NCI-H146 (cell line): ENCODE measurements around the gene C11orf24.
"Not testable (repeated sequence)": the region's sequence is repeated elsewhere in the genome, so short reads cannot be mapped to it uniquely, and the experiment has no call there.

ENCODE experiments used
- DNase-seq: peaks from one replicate; lab custom pipeline; 2025; lab: John Stamatoyannopoulos, UW

Gene C11orf24

DNA sequence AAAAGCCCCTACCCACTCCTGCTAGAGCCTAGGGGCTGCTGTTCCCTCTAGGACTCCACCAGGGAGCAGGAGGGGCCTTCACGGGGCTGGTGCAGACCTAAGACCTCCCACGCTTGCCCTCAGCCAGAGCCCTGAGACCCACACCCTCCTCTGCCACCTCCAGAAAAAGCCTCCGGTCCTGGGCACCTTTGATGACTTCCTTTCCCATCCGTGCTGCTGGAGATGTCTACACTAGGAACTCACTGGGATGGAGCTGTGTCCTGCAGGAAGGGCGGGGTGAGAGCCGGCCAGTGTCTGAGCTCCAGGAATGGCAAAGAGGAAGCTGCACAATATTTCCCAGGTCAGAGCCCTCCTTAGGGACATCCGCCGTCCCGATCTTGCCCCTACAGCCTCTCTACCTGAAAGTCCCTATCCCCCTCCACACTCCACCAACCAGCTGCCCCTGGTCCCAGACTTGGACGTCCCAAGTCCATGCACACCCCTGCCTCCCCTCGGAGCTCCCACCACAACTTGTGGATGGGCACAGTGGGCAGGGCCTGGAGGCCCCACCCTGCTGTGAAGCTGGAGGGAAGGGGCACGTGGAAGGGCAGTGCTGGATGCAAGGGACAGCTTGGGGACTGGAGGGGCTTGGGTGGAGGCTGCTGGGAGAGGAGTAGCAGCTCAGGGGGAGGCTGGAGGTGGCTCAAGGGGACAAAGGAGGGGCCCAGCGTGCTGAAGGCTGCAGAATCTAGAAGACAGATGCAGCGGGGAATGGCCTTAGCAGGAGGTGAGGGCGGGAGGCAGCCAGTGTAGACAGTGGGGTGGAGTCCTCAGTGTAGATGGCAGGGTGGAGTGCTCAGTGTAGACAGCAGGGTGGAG is 27.1 kb upstream of the C11orf24 start:
- no peak for DNase-seq

DNA sequence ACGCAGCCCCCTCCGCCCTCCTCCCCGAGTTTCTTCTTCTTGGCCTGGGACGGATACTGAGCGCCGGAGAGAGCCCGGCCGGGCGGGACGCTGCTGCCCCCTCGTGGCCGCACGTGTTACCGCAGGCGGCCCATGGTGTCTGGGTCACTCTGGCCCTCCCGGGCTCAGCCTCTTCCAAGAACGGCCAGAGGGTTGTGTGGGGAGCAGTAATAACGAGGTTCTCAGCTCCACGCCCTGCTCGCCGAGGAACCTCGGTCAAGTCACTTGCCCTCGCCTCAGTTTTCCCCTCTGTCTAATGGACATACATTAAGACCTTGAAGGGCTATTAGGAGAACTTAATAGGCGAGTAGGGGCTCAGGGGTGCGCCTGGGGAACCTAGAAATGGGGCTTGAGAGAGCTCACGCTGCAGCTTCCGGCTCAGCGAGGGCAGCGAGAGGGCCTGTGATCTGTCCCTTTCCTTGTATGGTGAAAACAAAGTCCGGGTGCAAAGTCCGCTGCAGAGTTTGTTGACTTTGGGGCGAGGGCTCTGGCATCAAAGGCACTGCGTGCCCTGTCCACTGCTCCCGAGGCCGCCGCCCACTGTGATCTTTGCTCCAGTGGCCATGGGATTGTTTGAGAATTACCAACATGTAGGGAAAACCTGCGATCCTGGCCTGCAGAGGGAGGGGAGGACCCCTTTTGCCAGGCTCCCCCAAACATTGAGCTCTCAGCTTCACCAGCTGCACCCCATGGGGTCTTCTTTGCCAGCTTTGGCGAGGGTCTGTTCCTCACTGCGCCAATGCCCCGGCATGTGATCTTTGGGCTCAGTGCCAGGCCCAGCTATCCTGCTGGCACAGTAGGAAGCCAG is 26.3 kb upstream of the C11orf24 start:
- DNase-seq: peak; percentile 55

DNA sequence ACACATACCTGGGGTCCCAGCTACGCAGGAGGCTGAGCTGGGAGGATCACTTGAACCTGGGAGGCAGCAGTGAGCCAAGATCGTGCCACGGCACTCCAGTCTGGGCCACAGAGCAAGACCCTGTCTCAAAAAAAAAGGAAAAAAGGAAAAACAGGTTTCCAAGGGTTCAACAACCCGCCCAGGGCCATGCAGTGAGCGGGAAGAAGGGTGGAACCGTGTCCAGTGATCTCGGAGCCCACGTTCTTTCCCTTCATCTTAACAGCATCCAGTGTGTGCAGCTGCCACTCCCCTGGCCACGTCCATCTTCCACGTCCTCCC is 25.7 kb upstream of the C11orf24 start:
- no peak for DNase-seq

DNA sequence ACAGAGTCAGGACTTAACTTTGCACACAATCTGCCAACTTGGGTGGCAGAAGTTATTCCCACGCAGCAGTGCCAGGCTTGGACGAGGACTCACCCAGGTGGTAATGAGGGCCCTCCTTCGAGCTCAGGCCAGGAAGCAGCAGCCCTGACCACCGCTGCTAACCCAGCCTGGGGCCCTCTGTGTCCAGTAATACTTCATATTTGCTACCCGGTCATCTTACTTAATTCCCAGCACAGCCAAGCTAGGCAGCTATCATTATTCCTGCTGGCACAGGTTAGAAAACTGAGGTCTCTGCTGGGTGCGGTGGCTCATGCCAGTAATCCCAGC is 25.2 kb upstream of the C11orf24 start:
- no peak for DNase-seq

DNA sequence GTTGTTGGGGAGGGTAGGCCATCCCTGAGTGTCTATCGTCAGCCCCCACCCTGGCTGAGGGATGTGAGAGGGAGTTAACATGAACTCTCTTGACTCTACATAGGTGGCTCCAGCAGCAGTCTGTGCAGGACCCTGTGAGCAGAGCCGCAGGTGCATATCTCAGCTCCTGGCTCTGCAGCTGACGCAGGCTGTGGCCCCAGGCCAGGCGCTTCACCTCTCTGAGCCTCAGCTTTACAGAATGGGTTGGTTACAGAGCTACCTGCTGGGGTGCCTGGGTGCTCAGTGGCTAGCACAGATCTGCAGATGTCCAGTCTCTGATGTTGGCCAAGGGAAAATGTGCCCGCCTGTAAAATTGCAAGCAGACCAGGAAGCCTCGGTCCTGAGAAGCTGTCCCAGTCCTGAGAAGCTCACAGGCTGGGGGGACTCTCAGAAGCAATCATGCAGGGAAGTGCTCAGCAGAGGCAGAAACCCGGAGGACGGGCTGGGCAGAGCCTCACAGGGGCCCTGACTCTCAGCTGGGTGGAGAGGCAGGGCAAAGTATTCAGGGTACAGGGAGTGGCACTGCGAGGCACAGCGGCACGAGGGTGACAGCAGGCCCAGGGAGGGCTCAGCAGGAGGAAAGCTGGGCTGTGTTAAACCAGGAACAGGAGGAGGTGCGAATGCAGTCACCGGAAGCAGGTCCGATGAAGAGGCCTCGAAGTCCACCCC is 24.7 kb upstream of the C11orf24 start:
- no peak for DNase-seq

DNA sequence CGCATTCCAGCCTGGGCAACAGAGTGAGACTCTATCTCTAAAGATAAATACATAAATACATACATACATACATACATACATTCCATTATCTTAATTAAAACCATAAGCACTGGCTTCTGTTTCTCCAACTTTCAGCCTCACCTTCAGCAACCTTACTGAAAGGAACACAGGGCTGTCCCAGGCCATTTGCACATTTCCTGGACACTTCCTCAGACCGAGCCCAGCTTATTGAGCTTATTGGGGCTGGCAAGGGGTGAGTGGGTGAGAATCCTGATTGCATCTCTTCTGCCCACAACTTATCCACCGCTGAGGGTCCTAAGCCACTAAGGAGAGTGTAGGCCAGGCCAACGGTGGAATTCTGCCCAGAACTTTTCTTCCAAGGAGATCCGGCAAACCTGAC is 24.2 kb upstream of the C11orf24 start:
- no peak for DNase-seq

DNA sequence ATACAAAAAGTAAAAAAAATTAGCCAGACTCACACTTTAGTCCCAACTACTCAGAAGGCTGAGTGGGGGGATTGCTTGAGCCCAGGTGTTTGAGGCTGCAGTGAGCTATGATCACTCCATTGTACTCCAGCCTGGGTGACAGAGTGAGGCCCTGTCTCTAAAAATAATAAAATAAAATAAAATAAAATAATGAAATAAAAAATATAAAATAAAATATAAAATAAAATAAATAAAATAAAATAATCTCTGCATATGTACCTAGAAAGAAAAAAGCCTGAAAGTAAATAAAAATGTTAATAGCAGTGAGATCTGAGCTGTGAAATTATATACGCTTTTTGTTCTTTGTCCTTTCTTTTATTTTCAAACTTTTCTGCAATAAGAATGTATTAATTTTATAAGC is 23.5 kb upstream of the C11orf24 start:
- DNase-seq: no peak

DNA sequence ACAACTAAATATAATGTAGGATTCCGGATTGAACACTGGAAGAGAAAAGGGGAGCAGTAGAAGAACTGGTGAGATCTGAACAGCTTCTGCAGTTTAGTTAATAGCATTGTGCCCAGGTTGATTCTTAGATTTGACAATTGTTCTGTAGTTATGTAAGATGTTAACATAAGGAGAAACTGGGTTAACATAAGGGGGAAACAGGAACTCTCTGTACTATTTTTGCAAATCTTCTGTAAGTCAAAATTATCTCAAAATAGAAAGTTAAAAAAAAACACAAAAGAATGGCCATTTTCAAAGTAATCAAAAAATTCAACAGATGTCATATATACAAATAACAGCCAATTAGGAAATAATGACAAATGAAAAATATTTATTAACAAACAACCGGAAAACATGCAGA is 21.9 kb upstream of the C11orf24 start:
- no peak for DNase-seq

DNA sequence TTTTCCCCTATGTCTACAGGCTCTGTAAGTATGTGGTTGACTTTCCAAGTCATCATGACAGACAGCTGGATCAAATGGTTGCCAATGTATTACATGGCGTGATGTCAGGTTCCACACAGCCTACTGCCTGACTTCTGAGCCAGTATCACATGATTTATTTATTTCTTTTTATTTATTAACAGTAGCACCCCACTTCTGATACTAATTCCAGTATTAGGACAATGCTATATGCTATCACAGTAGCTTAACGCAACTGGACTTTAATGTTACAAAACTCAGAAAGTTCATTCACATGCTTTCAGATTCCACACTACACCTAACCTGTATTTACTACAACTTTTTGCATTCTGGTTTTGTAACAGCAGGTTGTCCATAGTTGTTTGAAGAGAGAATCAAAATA is 17.7 kb upstream of the C11orf24 start:
- no peak for DNase-seq

DNA sequence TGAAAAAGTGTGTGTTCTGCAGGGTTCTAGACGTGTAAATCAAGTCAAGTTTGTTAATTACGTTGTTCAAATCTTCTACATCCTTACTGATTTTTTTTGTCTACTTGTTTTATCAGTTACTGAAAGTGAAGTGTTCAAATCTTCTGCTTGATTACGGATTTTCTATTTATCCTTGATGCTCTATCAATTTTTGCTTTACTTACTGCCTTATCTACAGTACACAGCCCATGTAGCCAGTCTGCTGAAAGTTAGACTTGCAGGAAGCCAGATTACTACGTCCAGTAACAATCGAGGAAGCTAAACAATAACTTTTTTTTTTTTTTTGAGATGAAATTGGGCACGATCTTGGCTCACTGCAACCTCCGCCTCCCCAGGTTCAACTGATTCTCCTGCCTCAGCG is 15.6 kb upstream of the C11orf24 start:
- no peak for DNase-seq

DNA sequence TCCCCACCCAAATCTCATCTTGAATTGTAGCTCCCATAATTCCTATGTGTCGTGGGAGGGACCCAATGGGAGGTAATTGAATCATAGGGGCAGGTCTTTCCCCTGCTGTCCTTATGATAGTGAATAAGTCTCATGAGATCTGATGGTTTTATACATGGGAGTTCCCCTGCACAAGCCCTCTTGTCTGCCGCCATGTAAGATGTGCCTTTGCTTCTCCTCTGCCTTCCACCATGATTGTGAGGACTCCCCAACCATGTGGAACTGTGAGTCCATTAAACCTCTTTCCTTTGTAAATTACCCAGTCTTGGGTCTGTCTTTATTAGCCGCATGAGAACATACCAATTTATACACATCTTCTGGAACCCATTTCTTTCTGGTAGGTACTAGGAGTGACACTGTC is 12.8 kb upstream of the C11orf24 start:
- not testable (repeated sequence) for DNase-seq

DNA sequence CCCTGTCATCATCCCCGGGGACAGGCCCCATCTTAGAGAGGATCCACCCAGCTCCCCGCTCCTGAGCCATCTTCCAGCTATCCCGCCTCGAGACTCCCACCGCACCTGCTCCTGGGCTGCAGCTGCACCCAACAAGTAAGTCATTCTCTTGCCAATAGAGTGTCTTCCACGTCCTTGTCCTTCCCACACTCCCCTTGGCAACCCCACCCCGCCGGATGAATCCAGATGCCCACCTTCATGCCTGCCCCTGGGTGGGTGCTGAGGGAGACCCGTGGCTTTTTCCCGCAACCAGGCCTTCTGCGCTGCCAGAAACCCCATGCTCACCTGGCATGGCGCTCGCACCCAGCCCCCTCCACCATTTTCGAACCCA is 11.1 kb upstream of the C11orf24 start:
- DNase-seq: no peak

DNA sequence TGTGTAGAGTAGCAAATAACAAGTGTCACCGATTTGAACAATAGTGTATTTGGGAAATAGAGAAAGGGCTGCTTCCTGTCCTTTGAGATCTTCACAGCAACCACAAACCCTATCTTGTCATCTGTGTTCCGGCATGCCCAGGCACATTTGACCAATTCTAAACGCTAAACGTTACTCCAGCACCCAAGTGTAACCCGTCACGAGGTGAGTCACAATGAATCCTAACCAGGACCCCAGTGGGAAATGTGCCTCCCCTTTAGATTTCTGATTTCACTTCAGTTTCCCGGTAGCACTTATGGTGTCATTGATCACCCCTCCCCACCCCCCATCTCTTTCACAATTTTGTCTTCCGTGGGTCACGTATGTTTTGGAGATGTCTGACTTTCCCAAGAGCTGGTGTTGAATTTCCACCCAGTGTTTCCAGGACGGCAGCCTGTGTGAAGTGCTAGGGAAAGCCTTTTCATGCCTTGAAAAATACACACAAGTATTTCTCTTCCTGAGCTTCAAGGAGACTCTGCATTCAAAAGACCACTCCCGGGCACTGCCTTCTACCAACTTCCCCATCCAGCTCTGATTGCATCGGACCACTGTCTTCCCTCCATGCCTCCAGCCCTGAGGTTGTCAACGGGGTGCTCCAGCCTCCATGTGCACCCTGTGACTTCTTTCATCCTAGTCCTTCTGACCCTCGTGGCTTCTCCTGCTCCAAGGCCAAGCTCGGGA is 10.5 kb upstream of the C11orf24 start:
- DNase-seq: no peak

DNA sequence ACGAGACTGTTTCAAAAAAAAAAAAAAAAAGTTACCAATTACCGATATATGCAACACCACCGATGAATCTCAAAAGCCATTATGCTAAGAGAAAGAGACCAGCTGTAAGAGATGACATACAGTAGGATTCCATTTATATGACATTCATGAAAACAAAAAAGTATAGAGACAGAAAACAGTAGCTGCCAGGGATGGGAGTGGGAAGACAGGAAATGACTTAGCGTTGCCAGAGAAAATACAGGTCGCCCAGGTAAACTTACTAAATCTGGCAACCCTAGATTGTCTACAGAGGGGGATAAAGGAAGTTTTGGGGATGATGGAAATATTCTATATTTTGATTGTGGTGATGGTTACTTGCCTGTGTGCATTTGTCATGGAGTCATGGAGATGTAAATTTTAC is 7.9 kb upstream of the C11orf24 start:
- no peak for DNase-seq

DNA sequence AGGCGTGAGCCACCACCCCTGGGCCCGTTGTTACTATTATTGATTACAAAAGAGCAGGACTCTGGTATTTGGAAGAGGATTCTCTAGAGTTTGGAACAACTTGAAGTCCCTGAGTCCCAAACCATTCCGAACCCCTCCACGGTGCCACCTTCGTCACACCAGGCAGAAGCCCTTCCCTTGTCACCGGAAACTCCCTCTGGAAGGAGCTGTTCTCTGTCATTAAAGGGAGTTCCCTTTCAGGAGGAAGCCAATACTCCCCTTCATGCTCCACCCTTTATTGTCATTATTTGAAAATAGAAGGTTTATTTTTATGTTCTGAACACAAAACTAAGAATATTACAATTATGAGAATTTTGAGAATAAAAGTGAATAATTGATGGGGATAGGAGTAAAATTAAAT is 5.1 kb upstream of the C11orf24 start:
- no peak for DNase-seq

DNA sequence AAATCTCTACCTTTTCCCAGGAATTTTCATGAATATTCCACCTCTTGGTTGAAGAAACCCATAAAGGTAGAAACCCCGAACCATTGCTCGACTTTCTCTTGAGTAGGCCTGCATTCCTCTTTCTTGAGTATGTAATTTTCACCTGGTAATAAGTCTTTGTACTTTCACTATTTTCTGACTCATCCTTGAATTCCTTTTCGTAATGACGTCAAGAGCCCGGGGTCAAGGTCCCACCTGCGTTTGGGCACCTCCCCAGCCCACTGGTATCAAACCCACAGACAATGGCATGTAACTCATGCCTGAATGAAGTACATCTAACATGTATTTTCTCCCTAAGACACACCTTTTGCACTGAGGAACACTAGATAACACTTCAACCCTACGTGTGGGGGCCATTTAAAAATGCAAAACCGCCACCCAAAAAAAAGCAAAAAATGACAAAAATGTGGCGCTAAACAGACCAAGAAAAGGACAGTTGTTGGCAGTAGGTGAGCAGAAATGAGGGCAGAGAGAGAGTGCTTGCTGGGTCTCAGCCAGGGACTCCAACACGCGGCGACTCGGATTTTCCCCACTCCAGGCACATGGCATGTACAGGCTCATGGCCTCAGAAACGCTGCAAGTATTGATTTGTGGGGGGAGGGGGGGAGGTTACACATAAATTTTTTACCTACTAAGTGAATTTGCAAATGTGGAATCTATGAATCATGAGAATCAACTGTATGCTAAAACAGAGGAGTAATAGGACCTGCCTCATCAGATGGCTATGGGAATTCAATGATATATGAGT is 4.1 kb upstream of the C11orf24 start:
- DNase-seq: no peak

DNA sequence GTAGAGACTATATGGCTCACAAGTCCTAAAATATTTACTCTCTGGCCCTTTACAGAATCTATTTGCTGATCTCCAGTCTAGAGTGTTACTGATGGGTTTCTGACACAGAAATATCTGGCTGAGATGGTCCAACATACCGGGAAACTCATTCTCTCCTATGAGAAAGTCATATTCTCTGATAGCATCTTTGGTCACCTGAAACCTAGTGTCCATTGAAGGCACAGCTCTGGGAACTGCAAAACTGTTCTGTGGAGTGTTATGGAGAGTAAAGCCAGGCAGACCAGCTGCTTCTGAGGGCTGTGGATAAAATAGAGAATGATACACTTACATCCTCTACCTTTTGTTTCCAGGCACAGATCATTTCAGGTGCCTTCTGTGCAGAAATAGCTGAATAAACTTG is 2.5 kb upstream of the C11orf24 start:
- DNase-seq: no peak

DNA sequence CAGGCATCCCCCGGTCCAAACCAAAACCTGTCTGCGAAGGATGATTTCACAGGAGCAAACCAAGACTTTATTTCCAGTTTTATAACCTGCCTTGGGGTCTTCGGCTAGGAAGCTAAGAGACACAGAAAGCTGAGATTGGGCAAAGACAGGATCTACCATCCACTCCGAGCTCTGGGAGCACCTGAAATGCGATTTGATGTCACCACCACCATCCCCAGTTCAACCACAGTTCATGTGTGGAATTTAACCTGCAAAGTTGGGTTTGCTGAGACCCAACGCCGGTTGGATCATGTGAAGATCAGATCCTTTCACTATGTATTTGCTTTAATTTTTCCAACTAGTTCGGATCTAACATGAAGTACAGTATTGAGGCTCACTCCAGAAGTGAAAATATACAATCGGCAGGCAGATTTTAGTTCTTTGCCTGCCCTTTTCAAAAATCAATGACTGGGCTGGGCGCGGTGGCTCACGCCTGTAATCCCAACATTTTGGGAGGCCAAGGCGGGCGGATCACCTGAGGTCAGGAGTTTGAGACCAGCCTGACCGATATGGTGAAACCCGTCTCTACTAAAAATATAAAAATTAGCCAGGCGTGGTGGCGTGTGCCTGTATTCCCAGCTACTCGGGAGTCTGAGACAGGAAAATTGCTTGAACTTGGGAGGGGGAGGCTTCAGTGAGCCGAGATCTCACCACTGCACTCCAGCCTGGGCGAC is 1.4 kb upstream of the C11orf24 start:
- DNase-seq: no peak

DNA sequence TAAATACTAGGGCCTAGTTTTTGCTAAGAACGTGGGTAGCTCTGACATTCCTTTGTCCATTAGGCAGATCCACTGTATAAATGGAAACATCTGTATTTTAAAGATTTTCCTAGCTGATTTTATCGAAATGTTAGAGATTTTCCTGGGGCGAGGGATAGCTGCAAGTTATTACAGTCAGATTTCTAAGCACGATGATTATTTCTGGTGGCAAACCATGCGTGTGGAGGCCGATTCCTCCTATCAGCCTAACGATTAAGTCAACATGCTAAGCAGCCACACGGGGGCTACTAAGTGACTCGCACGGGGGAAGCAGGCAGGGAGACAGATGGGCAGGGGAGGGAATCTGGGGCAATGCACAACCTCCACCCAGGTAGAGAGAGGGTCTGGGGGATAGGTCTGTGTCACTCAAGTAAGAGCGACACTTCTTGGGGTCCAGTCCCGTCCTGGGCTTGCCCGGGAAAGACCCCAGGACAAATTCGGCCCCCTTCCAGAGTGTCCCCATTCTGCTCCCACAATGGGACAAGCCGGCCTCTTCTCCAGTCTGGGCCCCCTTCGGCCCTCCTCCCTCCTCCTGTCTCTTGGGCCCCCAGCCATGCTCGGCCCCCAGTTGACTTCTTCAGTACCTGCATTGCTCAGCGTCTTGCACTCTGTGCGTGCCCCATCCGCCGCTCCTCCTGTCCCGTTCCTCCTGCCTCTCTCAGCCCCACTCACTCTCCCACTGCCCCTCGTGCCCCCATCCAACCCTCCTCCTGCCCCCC is 571 bp downstream of the C11orf24 start:
- DNase-seq: peak; percentile 79
